ENCODE measurements around the gene XYLB.

The XYLB gene

GRCh38 chr3:38359038-38359437 is 12.5 kb downstream of the XYLB start:
- TF ChIP-seq TAF1 (IDR thresholded peaks at IDR 0.05; ENCODE audit: borderline replicate concordance, insufficient read depth, low read length) (no peak), POLR2AphosphoS5 (IDR thresholded peaks at IDR 0.05; ENCODE audit: low read depth, low read length) (no peak), SIN3A (IDR thresholded peaks at IDR 0.05; ENCODE audit: borderline replicate concordance, insufficient read depth, low read length) (no peak), REST (IDR thresholded peaks at IDR 0.05; ENCODE audit: insufficient read depth in 1 of 2, low read depth in 2 of 2, low read length in 2 of 2) (no peak), FOXP2 (optimal IDR thresholded peaks at IDR 0.05; ENCODE audit: borderline replicate concordance, extremely low read depth, extremely low read length, insufficient read depth) (no peak)

- TF ChIP-seq SIN3A (IDR thresholded peaks at IDR 0.05; ENCODE audit: borderline replicate concordance, insufficient read depth, low read length) (no peak), POLR2AphosphoS5 (IDR thresholded peaks at IDR 0.05; ENCODE audit: low read depth, low read length) (no peak), TAF1 (IDR thresholded peaks at IDR 0.05; ENCODE audit: borderline replicate concordance, insufficient read depth, low read length) (no peak), FOXP2 (optimal IDR thresholded peaks at IDR 0.05; ENCODE audit: borderline replicate concordance, extremely low read depth, extremely low read length, insufficient read depth) (no peak)
Observed at GRCh38 chr3:38360345-38360744, 13.8 kb downstream of the XYLB start.

- TF ChIP-seq FOXP2 (optimal IDR thresholded peaks at IDR 0.05; ENCODE audit: borderline replicate concordance, extremely low read depth, extremely low read length, insufficient read depth) = no peak
- no peak for TF ChIP-seq SIN3A (IDR thresholded peaks at IDR 0.05; ENCODE audit: borderline replicate concordance, insufficient read depth, low read length)
- TF ChIP-seq REST (IDR thresholded peaks at IDR 0.05; ENCODE audit: insufficient read depth in 1 of 2, low read depth in 2 of 2, low read length in 2 of 2) = no peak
- TF ChIP-seq TAF1 (IDR thresholded peaks at IDR 0.05; ENCODE audit: borderline replicate concordance, insufficient read depth, low read length) = no peak
- no peak for TF ChIP-seq POLR2AphosphoS5 (IDR thresholded peaks at IDR 0.05; ENCODE audit: low read depth, low read length)
Observed at GRCh38 chr3:38361496-38361895, 14.9 kb downstream of the XYLB start.

- TF ChIP-seq FOXP2 (optimal IDR thresholded peaks at IDR 0.05; ENCODE audit: borderline replicate concordance, extremely low read depth, extremely low read length, insufficient read depth) = no peak
- TF ChIP-seq POLR2AphosphoS5 (IDR thresholded peaks at IDR 0.05; ENCODE audit: low read depth, low read length) = no peak
- no peak for TF ChIP-seq TAF1 (IDR thresholded peaks at IDR 0.05; ENCODE audit: borderline replicate concordance, insufficient read depth, low read length)
- TF ChIP-seq REST (IDR thresholded peaks at IDR 0.05; ENCODE audit: insufficient read depth in 1 of 2, low read depth in 2 of 2, low read length in 2 of 2) = no peak
- TF ChIP-seq SIN3A (IDR thresholded peaks at IDR 0.05; ENCODE audit: borderline replicate concordance, insufficient read depth, low read length) = no peak
Observed at GRCh38 chr3:38362825-38363224, 16.2 kb downstream of the XYLB start.

- no peak for TF ChIP-seq POLR2AphosphoS5 (IDR thresholded peaks at IDR 0.05; ENCODE audit: low read depth, low read length)
- no peak for TF ChIP-seq FOXP2 (optimal IDR thresholded peaks at IDR 0.05; ENCODE audit: borderline replicate concordance, extremely low read depth, extremely low read length, insufficient read depth)
- no peak for TF ChIP-seq REST (IDR thresholded peaks at IDR 0.05; ENCODE audit: insufficient read depth in 1 of 2, low read depth in 2 of 2, low read length in 2 of 2)
- TF ChIP-seq SIN3A (IDR thresholded peaks at IDR 0.05; ENCODE audit: borderline replicate concordance, insufficient read depth, low read length) = no peak
- TF ChIP-seq TAF1 (IDR thresholded peaks at IDR 0.05; ENCODE audit: borderline replicate concordance, insufficient read depth, low read length) = no peak
Observed at GRCh38 chr3:38364721-38365400, 18.3 kb downstream of the XYLB start.
